ENCODE measurements around the gene TNNI3.
"Not testable (repeated sequence)": the region's sequence is repeated elsewhere in the genome, so short reads cannot be mapped to it uniquely, and the experiment has no call there.

Gene TNNI3

GRCh38 chr19:55111238-55111831, 46.2 kb downstream of the TNNI3 start:
- FAIRE-seq: no peak

- FAIRE-seq: no peak
Observed at GRCh38 chr19:55109527-55110291, 47.8 kb downstream of the TNNI3 start.

GRCh38 chr19:55107252-55107651, 50.3 kb downstream of the TNNI3 start:
- not testable (repeated sequence) for FAIRE-seq

GRCh38 chr19:55106591-55106990, 50.9 kb downstream of the TNNI3 start:
- no peak for FAIRE-seq

GRCh38 chr19:55105237-55105636, 52.3 kb downstream of the TNNI3 start:
- no peak for FAIRE-seq

- no peak for FAIRE-seq
Observed at GRCh38 chr19:55103190-55103589, 54.3 kb downstream of the TNNI3 start.

Data from TTC549 (cell line).